NCI-H2107 treated with DMSO at 0.1 percent for 48 hours (cell line): ENCODE data around the gene SYMPK.
"Not testable (repeated sequence)": the region's sequence is repeated elsewhere in the genome, so short reads cannot be mapped to it uniquely, and the experiment has no call there.

Experiments used
- DNase-seq: peaks from one replicate; lab custom pipeline; 2025; ENCODE audit not compliant: unreplicated experiment; lab: John Stamatoyannopoulos, UW

The SYMPK gene

DNA sequence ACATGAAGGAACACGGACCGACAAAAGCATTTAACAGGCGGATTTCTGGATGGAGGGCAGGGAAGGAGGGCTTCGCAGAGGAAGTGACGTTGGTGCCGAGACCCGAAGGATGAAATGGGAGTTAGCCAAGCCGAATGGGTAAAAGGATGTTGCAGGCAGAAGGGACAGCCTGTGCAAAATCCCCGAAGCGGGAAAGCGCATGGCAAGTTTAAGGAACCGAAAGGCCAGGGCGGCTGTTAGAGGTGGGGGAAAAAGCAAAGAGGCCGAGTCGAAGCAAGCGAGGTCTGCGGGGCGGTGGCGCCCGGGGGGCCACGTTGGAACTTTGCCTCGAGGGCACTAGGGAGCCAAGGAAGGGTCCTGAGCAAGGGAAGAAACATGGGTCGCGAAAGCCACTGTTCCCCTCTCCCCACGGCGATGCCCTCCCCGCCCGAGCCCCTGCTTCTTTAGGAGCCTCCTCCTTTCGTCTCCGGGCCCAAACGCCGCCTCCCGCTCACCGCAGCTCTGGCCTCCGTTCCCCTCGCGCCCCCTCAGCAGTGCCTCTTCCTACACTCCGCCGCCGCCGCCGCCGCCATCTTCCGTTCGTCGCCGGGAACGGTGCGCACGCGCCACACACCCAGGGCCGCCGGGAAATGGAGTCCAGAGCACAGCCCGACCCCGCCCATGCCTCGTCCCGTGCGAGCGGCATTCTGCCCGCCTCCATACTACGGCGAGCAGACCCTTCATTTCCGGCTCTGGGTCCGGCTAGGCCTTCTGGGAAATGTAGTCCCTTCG, at the start of gene SYMPK:
Gene SYMPK, minus strand, starts transcription at position 584 of the 771 bp plus-strand sequence. CDS start 8,652 bp downstream, outside the sequence.
- peak; percentile 94 for DNase-seq

DNA sequence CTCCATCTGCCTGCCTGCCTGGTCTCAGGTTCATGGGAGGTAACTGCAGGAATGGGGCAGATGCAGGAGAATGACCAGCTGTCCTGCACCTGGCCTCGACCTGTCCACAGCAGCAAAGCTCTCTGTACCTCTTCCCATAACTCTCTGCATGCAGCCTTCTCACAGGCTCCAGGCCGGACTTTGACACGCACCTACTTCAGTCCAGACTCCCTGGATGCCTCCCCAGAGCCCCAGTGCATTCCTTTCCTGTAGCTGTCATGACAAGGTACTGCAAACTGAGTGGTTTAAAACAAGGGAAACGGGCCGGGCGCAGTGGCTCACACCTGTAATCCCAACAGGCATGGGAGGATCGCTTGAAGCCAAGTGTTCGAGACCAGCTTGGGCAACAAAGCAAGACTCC, 48.3 kb upstream of the SYMPK start:
- no peak for DNase-seq

DNA sequence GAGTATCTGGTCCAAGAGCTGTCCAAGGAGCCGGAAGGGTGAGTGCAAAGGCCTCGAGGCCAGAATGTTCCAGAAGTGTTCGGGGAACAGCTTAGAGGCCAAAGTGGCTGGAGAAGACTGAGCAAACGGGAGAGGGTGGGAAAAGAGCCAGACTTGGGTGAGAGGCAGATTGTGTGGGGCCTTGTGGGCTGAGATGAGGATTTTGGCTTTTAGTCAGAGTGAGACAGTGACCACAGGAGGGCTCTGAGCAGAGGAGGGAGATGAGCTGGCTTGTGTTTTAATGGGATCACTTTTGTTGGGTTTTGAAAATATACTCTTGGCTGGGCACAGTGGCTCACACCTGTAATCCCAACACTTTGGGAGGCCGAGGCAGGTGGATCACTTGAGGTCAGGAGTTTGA, 46.0 kb upstream of the SYMPK start:
- no peak for DNase-seq

DNA sequence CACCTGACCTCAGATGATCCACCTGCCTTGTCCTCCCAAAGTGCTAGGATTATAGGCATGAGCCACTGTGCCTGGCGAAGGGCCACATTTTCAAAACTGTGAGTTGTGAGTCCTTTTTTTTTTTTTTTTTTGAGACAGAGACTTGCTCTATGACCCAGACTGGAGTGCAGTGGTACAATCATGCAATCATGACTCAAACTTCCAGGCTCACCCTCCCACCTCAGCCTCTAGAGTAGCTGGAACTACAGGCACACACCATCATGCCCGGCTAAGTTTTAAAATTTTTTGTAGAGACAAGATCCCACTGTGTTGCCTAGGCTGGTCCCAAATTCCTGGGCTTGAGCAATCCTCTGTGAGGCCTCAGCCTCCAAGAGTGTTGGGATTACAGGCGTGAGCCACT, 43.3 kb upstream of the SYMPK start:
- no peak for DNase-seq

DNA sequence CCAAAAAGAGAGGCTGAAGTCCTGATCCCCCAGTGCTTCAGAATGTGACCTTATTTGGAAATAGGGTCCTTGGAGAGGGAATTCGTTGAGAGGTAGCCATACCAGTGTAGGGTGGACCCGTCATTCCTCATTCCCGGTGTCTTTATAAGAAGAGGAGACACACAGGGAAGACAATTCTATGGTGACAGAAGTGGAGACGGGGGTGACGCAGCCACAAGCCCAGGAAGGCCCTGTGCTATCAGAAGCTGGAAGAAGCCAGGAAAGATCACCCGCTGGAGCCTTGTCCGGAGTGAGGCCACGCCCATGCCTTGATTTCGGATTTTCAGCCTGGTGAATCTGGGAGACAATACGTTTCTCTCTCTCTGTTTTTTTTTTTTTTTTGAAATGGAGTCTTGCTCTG, 42.1 kb upstream of the SYMPK start:
- no peak for DNase-seq

DNA sequence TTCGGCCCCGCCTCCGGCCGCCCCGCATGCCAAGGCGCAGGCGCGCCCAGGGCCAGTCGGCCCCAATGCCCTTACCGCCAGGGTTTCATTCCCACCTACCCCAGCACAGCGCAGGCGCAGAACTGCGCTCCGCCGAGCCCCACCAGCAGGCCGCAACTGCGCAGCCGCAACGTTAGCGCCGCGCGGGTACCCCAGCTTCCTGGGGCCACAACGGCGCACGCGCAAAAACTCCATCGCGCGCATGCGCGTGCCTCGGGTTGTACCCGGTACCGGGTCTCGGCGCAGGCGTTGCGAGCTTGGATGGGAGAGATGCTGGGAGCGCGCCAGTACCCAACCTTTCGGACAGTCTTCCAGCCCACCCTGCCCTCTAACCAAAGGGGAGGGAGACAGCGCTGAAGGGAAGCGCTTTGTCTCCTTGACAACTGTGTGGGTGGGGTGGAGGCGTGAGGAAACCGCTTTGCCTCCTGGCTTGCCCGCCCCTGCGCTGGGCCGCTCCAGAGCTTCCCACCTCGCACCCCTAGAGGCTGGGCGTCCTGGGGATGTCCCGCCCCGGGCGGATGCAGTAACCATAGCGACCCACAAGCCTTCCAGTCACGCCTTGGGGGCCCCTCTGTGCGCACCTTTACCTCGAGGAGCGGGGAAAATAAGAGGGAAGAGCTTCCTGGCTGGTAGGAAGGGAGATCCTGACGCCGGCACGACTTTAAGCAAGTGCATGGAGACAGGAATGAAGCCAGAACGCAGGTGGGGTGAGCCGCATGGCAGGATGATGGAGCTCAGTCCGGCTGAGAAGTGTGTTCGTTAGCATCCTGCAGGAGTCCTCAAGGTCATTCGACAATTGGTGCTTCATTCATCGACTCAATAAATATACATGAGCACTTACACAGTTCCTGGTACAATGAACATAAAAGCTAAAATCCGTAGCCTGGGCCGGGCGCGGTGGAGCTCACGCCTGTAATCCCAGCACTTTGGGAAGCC, 40.0 kb upstream of the SYMPK start:
- peak; percentile 90 for DNase-seq

DNA sequence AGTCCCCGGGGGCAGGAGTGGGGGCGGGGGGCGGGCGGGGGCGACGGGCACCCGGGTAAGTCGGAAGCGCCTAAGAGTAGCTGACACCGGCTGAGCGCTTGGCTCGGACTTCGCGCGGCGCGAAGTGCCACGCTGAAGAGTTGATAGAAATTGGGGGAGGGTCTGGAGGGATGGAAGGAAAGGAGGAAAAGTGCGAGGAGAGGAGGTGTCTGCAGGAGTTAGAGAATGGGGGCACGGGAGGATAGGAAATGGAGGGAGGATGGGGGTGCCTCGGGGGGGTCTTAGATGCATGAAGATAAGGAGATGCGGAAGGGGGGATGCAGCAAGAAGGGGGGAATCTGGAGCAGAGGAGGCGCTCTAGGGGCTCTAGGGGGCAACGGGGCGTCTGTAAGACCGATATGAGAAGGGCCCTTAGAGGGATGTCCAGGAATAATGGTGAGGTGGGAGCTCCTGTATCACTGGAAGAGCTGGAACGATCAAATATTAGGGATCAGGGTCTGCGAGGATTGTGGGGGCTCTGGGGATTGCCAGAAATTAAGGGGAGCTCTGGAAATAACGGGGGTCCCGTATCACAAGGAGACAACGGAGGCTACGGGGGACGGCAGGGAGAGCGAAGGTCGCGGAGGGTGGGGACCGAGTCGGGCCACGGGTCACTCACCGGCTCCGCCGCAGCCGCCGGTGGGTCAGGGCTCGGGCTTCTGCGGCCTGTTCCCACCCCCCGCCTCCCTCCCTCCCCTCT, 39.1 kb upstream of the SYMPK start, which contains the start of gene MYPOP:
Gene MYPOP, minus strand, starts transcription at position 702 of the 739 bp plus-strand sequence. CDS start 840 bp downstream, outside the sequence.
- DNase-seq: no peak

DNA sequence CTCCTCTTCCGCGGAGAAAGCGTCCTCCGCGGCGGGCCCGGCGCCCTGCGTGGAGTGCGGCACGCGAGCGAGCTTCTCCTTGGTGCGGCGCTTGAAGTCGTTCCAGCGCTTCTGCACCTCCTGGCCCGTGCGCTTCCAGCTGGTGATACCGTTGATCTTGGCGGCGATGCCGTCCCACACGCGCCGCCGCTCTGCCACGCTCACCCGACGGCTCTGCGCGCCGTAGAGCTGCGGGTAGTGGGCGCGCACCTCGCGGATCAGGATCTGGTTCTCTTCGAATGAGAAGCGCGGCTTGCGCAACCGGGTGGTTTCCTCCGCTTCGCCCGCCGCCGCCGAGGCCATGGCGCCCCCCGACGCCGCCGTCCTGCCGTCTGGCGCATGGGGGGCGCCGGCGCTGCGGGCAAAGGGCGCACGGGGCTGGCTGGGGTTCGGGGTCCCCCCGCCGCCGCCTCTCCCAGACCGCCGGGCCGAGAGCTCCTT, 38.5 kb upstream of the SYMPK start:
- no peak for DNase-seq

DNA sequence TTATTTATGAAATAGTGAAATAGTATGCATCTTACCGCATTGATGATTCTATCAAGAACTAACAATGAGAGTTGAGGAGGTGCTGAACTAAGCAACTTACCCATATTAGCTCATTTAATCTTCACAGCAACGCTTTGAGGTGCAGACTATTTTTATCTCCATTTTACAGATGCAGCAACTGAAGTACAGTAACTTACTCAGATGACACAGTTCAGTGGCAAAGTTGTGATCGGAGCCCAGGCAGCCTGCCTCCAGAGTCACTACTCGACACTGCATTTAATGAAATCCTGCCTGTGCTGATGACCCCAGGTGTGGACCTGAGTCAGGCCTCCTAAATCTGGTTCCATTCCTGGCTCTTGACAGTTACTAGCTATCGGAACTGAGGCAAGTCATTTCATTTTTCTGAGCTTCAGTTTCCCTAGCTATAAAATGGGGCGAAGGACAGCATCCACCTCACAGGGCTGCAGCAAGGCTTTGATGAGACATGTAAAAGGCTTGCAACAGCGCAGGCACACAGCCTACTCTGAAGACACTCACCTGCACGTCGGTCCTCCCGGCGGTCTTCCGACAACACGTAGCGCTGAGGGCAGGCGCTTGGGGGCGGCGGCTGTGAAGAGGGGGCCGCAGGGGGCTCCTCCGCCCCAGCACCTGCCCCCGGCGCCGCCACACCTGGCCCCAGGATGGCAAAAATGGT, 37.9 kb upstream of the SYMPK start:
- DNase-seq: no peak

DNA sequence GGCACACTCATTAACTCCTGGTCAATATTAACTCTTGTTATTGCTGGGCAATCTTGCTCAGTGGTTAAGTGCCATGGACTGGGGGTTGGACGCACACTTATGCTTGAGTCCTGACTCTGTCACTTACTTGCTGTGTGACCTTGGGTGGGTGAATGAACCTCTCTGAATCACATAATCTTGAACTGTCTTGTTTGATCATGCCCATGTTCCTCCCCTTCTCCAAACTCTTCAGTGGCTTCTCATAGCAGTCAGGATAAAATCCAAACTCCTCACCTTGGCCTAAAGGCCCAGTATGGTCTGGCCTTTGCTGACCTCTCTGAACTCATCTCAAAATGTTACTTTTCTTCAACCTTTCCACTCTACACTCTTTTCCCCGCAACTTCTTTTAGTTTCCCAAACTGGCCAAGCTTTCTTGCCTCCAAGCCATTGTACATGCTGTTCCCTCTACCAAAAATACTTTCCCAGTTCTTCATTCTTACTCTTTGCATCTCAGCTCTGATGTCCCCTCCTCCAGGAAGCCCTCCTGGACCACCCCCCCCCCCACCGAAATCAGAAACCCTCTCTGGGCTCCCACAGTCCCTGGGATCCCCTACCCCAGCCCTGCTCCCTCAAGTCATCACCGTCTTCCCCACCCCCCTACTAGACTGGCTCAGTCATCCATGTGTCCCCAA, 37.1 kb upstream of the SYMPK start:
- no peak for DNase-seq

DNA sequence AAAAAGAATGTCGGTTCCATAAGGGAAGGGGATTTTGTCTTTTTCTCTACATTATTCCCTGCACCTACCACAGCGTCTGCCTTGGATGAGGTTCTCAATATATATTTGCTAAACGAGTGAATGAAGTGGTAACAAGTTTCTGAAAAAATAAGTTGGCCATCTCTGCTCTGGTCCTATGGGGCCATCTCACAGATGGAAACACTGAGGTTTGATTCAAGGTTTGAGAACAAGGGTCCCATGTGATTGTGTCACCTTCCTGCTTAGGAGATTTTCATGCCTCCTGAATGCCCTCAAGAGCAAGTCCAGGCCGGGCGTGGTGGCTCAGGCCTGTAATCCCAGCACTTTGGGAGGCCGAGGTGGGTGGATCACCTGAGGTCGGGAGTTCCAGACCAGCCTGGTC, 36.3 kb upstream of the SYMPK start:
- no peak for DNase-seq

DNA sequence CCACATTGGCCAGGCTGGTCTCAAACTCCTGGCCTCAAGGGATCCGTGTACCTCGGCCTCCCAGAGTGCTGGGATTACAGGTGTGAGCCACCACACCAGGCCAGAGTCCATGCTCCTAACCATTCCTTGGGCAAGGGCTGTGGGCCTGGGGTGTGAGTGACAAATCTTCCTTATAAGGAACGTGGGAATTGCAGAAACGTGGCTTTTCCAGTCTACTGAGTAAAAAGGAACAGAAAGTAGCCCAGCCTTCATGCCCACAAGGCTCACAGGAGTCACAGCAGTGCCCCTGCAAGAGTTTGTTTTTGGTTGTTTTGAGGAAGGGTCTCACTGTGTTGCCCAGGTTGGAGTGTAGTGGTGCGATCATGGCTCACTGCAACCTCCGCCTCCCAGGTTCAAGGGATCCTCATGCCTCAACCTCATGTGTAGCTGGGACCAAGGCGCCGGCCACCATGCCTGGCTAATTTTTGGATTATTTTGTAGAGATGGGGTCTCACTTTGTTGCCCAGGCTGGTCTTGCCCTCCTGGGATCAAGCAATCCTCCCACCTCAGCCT, 34.4 kb upstream of the SYMPK start:
- no peak for DNase-seq

DNA sequence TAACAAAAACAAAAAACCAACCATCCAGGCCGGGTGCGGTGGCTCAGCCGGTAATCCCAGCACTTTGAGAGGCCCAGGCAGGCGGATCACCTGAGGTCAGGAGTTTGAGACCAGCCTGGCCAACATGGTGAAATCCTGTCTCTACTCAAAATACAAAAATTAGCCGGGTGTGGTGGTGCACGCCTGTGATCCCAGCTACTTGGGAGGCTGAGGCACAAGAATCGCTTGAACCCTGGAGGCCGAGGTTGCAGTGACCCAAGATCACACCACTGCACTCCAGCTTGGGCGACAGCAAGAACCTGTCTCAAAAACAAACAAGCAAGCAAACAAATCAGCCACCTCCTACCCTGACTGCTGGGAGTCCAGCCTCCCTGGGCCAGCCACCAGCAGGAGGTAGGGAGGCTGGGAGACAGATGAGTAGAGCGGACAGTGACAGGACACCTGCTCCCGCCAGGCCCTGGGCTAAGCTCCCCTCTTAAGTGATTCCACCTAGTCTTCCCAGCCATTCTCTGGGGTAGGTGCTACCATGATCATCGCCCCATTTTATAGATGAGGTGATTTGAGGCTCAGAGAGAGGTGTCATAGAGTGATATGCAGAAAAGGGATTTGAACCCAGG, 33.1 kb upstream of the SYMPK start:
- DNase-seq: not testable (repeated sequence)

DNA sequence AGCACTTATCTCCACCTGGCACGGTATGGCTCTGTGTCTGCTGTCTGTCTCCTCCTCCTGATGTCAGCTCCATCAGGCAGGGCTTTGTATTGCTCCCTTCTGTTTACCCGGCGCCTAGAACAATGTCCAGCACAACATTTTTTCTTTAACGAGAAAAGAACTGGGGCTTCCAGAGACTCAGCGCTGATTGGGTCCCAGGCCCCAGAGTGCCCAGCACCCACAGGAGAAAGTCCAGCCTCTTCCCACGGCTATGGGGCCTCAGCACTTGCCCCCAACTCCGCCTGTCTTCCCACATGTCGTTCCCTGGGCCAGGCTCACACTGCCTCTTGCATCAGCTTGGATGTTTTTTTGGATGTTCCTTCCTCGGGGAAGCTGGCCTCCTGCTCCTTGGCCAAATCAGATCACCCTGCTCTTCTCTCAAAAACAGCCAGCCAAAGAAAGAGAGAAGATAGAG, 32.6 kb upstream of the SYMPK start:
- no peak for DNase-seq

DNA sequence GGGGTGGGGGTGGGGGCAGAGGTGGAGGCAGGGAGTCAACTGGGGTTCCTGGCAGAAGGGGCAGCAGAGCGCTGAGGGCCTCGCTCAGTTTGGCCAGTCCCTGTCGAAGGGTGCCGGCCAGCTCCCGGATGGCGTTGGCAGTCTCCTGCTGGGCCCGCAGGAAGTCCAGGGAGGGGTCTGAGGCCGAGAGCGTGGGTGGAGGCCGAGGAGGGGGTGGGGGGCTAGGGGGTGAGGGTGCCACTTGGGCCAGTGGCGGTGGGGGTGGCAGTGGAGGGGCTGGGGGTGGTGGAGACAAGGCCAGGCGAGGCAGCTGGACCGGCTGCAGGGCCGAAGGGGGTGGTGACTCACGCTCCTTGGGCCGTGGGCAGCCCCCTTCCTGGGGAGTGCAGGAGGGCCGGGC, 27.9 kb upstream of the SYMPK start:
- no peak for DNase-seq

DNA sequence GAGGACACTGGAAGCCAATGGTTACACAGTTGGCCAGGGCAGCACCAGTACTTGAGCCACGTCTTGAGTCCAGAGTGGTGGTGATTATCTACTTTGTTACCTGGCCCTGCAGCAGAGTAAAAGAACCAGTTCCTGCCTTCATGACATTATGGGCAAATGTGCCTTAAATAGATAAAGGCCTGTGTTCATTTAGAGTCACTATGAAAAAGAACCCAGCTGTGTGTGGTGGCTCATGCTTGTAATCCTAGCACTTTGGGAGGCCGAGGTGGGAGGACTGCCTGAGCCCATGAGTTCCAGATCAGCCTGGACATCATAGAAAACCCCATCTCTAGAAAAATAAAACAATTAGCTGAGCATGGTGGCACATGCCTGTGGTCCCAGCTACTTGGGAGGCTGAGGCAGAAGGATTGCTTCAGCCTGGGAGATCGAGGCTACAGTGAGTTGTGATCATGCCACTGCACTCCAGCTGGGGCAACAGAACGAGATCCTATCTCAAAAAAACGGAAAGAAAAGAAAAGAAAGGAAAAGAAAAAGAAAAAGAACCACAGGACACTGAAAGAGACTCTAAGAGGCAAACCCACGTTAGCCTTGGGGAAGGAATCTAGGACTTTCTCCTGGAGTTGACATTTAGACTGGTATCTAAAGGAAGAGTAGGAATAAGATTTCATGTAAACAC, 26.4 kb upstream of the SYMPK start:
- no peak for DNase-seq

DNA sequence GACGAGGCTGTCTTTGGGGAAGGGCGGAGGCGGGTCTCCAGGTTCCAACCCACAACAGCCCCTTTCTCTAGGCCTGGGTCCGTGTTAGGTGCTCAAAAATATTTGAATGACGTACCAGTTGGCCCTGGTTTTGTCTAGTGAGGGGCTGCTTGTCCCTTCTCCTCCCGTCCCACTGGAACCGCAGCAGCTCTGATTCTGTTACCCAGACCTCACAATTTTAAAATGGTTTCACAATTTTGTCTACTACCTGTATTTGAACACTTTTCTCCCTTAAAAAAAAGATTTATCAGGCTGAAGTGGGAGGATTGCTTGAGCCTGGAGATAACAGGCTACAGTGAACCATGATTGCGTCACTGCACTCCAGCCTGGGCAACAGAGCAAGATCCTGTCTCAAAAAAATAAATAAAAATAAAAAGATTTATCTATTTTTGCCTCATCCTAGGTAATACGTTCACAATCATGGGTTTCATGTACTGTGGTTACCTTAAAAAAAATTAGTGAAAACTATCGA, 24.3 kb upstream of the SYMPK start:
- no peak for DNase-seq
